ENCODE results near the gene PLPP1.

The PLPP1 gene

GRCh38 chr5:55547781-55548180 is 13.0 kb upstream of the PLPP1 start:
- Histone ChIP-seq H3K27me3 (ENCODE audit: control insufficient read depth in 1 of 2, insufficient read depth in 1 of 2, low read length in 2 of 2) (no peaks in the 10 kb centered on the region), H3K27ac (ENCODE audit: low read length, poor library complexity, severe bottlenecking) (no peak overlapping the region), H3K79me1 (replicated peaks; ENCODE audit: low read length, poor library complexity, severe bottlenecking) (no peaks in the 10 kb centered on the region), H2AK5ac (ENCODE audit: low read length, severe bottlenecking) (no peak overlapping the region), H3K4me1 (ENCODE audit: control insufficient read depth, insufficient read depth, low read depth, low read length) (no peaks in the 10 kb centered on the region), H2BK12ac (ENCODE audit: low read length in 2 of 2) (no peak overlapping the region), H3K36me3 (ENCODE audit: control insufficient read depth in 1 of 2, insufficient read depth in 2 of 2, low read depth in 1 of 2, low read length in 2 of 2) (no peaks in the 10 kb centered on the region), H2BK120ac (ENCODE audit: low read depth, low read length) (no peak overlapping the region), H3K23ac (ENCODE audit: low read length in 2 of 2) (no peak overlapping the region), H2BK15ac (ENCODE audit: low read depth, poor library complexity, severe bottlenecking) (no peak overlapping the region), H3K4ac (ENCODE audit: low read depth in 1 of 2, low read length in 2 of 2) (no peak overlapping the region), H3K4me2 (ENCODE audit: low read length, poor library complexity, severe bottlenecking) (no peak overlapping the region), H3K4me3 (ENCODE audit: insufficient read depth in 1 of 2, low read depth in 1 of 2, low read length in 2 of 2) (no peak overlapping the region), H3K14ac (ENCODE audit: low read length in 2 of 2) (no peak overlapping the region), H3K9me3 (ENCODE audit: control insufficient read depth, low read length) (no peaks in the 10 kb centered on the region), H3K9ac (ENCODE audit: low read length) (no peak overlapping the region), H4K8ac (ENCODE audit: low read length) (no peak overlapping the region), H3K18ac (ENCODE audit: low read depth in 1 of 2, low read length in 2 of 2) (no peak overlapping the region), H2AFZ (ENCODE audit: low read depth, low read length) (no peak overlapping the region), H2BK5ac (ENCODE audit: low read depth, low read length, poor library complexity, severe bottlenecking) (no peak overlapping the region), H4K91ac (ENCODE audit: low read length) (no peak overlapping the region)
- WGBS = 99% methylated on average over 2 of the region's 2 CpGs
- no peak for DNase-seq

- Histone ChIP-seq H3K9me3 (ENCODE audit: control insufficient read depth, low read length) (no peaks in the 10 kb centered on the region), H3K18ac (ENCODE audit: low read depth in 1 of 2, low read length in 2 of 2) (no peak overlapping the region), H3K4me1 (ENCODE audit: control insufficient read depth, insufficient read depth, low read depth, low read length) (no peaks in the 10 kb centered on the region), H3K14ac (ENCODE audit: low read length in 2 of 2) (no peak overlapping the region), H3K4ac (ENCODE audit: low read depth in 1 of 2, low read length in 2 of 2) (no peak overlapping the region), H2BK120ac (ENCODE audit: low read depth, low read length) (no peak overlapping the region), H3K36me3 (ENCODE audit: control insufficient read depth in 1 of 2, insufficient read depth in 2 of 2, low read depth in 1 of 2, low read length in 2 of 2) (no peaks in the 10 kb centered on the region), H2BK5ac (ENCODE audit: low read depth, low read length, poor library complexity, severe bottlenecking) (no peak overlapping the region), H2AK5ac (ENCODE audit: low read length, severe bottlenecking) (no peak overlapping the region), H2AFZ (ENCODE audit: low read depth, low read length) (no peak overlapping the region), H4K8ac (ENCODE audit: low read length) (no peak overlapping the region), H2BK15ac (ENCODE audit: low read depth, poor library complexity, severe bottlenecking) (no peak overlapping the region), H3K79me1 (replicated peaks; ENCODE audit: low read length, poor library complexity, severe bottlenecking) (no peaks in the 10 kb centered on the region), H3K27ac (ENCODE audit: low read length, poor library complexity, severe bottlenecking) (no peak overlapping the region), H3K23ac (ENCODE audit: low read length in 2 of 2) (no peak overlapping the region), H3K4me2 (ENCODE audit: low read length, poor library complexity, severe bottlenecking) (no peak overlapping the region), H3K9ac (ENCODE audit: low read length) (no peak overlapping the region), H3K4me3 (ENCODE audit: insufficient read depth in 1 of 2, low read depth in 1 of 2, low read length in 2 of 2) (no peak overlapping the region), H4K91ac (ENCODE audit: low read length) (no peak overlapping the region), H3K27me3 (ENCODE audit: control insufficient read depth in 1 of 2, insufficient read depth in 1 of 2, low read length in 2 of 2) (no peaks in the 10 kb centered on the region), H2BK12ac (ENCODE audit: low read length in 2 of 2) (no peak overlapping the region)
- WGBS = 89% methylated on average over 2 of the region's 2 CpGs
- no peak for DNase-seq
Observed at GRCh38 chr5:55546947-55547346, 12.2 kb upstream of the PLPP1 start.

- Histone ChIP-seq H4K8ac (ENCODE audit: low read length) (no peak overlapping the region), H2AK5ac (ENCODE audit: low read length, severe bottlenecking) (no peak overlapping the region), H3K36me3 (ENCODE audit: control insufficient read depth in 1 of 2, insufficient read depth in 2 of 2, low read depth in 1 of 2, low read length in 2 of 2) (no peaks in the 10 kb centered on the region), H2BK5ac (ENCODE audit: low read depth, low read length, poor library complexity, severe bottlenecking) (no peak overlapping the region), H2BK12ac (ENCODE audit: low read length in 2 of 2) (no peak overlapping the region), H2AFZ (ENCODE audit: low read depth, low read length) (no peak overlapping the region), H3K27ac (ENCODE audit: low read length, poor library complexity, severe bottlenecking) (no peak overlapping the region), H3K23ac (ENCODE audit: low read length in 2 of 2) (no peak overlapping the region), H3K4ac (ENCODE audit: low read depth in 1 of 2, low read length in 2 of 2) (no peak overlapping the region), H2BK15ac (ENCODE audit: low read depth, poor library complexity, severe bottlenecking) (no peak overlapping the region), H3K9me3 (ENCODE audit: control insufficient read depth, low read length) (no peaks in the 10 kb centered on the region), H3K9ac (ENCODE audit: low read length) (no peak overlapping the region), H3K14ac (ENCODE audit: low read length in 2 of 2) (no peak overlapping the region), H3K27me3 (ENCODE audit: control insufficient read depth in 1 of 2, insufficient read depth in 1 of 2, low read length in 2 of 2) (no peaks in the 10 kb centered on the region), H3K79me1 (replicated peaks; ENCODE audit: low read length, poor library complexity, severe bottlenecking) (no peaks in the 10 kb centered on the region), H3K18ac (ENCODE audit: low read depth in 1 of 2, low read length in 2 of 2) (no peak overlapping the region), H2BK120ac (ENCODE audit: low read depth, low read length) (no peak overlapping the region), H3K4me3 (ENCODE audit: insufficient read depth in 1 of 2, low read depth in 1 of 2, low read length in 2 of 2) (no peak overlapping the region), H3K4me2 (ENCODE audit: low read length, poor library complexity, severe bottlenecking) (no peak overlapping the region), H3K4me1 (ENCODE audit: control insufficient read depth, insufficient read depth, low read depth, low read length) (no peaks in the 10 kb centered on the region), H4K91ac (ENCODE audit: low read length) (no peak overlapping the region)
- DNase-seq = no peak
- 100% methylated on average over 1 of the region's 2 CpGs for WGBS
Observed at GRCh38 chr5:55544341-55544740, 9.6 kb upstream of the PLPP1 start.

GRCh38 chr5:55541056-55541635 is 6.4 kb upstream of the PLPP1 start:
- no CpG with 5 or more reads among the region's 1 CpG for WGBS
- no peak overlapping the region for H2BK5ac ChIP-seq (ENCODE audit: low read depth, low read length, poor library complexity, severe bottlenecking)

More at GRCh38 chr5:55541056-55541635, 6.4 kb upstream of the PLPP1 start:
- no peak overlapping the region for H2AK5ac ChIP-seq (ENCODE audit: low read length, severe bottlenecking)
- no peak overlapping the region for H3K9ac ChIP-seq (ENCODE audit: low read length)
- H2BK15ac ChIP-seq (ENCODE audit: low read depth, poor library complexity, severe bottlenecking) = no peak overlapping the region
- no peaks in the 10 kb centered on the region for H3K79me1 ChIP-seq (replicated peaks; ENCODE audit: low read length, poor library complexity, severe bottlenecking)
- H3K4me3 ChIP-seq (ENCODE audit: insufficient read depth in 1 of 2, low read depth in 1 of 2, low read length in 2 of 2) = no peak overlapping the region
- no peak overlapping the region for H2BK120ac ChIP-seq (ENCODE audit: low read depth, low read length)
- no peaks in the 10 kb centered on the region for H3K36me3 ChIP-seq (ENCODE audit: control insufficient read depth in 1 of 2, insufficient read depth in 2 of 2, low read depth in 1 of 2, low read length in 2 of 2)
- no peak overlapping the region for H3K4me2 ChIP-seq (ENCODE audit: low read length, poor library complexity, severe bottlenecking)
- DNase-seq = no peak
- no peak overlapping the region for H3K23ac ChIP-seq (ENCODE audit: low read length in 2 of 2)
- H2BK12ac ChIP-seq (ENCODE audit: low read length in 2 of 2) = no peak overlapping the region
- H3K4ac ChIP-seq (ENCODE audit: low read depth in 1 of 2, low read length in 2 of 2) = no peak overlapping the region
- H3K18ac ChIP-seq (ENCODE audit: low read depth in 1 of 2, low read length in 2 of 2) = no peak overlapping the region
- no peaks in the 10 kb centered on the region for H3K27me3 ChIP-seq (ENCODE audit: control insufficient read depth in 1 of 2, insufficient read depth in 1 of 2, low read length in 2 of 2)
- no peaks in the 10 kb centered on the region for H3K4me1 ChIP-seq (ENCODE audit: control insufficient read depth, insufficient read depth, low read depth, low read length)
- H4K91ac ChIP-seq (ENCODE audit: low read length) = no peak overlapping the region
- no peak overlapping the region for H2AFZ ChIP-seq (ENCODE audit: low read depth, low read length)
- no peaks in the 10 kb centered on the region for H3K9me3 ChIP-seq (ENCODE audit: control insufficient read depth, low read length)
- H3K14ac ChIP-seq (ENCODE audit: low read length in 2 of 2) = no peak overlapping the region
- no peak overlapping the region for H4K8ac ChIP-seq (ENCODE audit: low read length)
- no peak overlapping the region for H3K27ac ChIP-seq (ENCODE audit: low read length, poor library complexity, severe bottlenecking)

Data from mesenchymal stem cell (in vitro differentiated cells and primary cell).